ENCODE measurements around the gene CHSY1.
"Not testable (repeated sequence)": the region's sequence is repeated elsewhere in the genome, so short reads cannot be mapped to it uniquely, and the experiment has no call there.

CHSY1 gene

GRCh38 chr15:101134780-101135179 lies 117.1 kb downstream of the CHSY1 start:
- no peak for DNase-seq (ENCODE audit: low read depth)

- no peak for DNase-seq (ENCODE audit: low read depth)
These were observed 118.0 kb downstream of the CHSY1 start for GRCh38 chr15:101133751-101134261.

- DNase-seq (ENCODE audit: low read depth) = no peak
These were observed 118.7 kb downstream of the CHSY1 start for GRCh38 chr15:101133181-101133460.

DNA sequence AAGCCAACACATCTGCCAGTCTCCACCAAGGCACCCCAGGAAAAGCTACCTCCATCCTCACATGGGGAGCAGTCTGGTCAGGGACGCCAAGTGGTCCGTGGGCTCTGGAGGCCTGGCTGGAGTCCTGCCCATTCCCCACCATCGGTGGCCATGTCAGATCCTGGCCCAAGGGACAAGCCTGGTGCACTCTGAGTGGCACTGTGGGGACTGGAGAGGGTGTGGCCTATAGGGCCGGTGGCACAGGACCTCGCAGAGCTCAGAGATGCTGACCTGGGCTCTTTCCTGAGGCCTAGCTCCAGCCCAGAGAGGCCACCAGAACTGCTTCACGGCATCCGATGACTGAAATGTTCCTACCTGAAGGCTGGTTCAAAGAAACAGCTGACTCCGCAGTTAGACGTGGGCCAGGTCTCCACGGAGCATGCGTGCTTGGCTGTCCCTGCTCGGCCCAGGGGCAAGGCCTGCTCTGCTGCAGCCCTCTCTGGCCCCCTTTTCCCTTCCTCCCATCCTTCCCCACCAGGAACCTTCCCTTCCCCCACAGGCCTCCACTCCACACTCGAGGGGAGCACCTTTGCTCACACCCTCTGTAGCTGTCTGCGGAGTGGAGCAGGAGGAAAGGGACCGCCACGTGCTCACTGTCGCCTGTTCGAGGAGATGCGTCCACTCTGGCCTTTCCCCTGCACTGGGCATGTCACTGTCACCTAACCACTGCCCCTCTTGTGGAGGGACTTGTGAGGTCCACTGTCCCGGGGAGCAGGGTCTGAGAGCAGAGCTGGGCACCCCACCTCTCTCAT lies 119.3 kb downstream of the CHSY1 start:
- no peak for DNase-seq (ENCODE audit: low read depth)

GRCh38 chr15:101131489-101132389 lies 120.1 kb downstream of the CHSY1 start:
- DNase-seq (ENCODE audit: low read depth) = no peak

GRCh38 chr15:101129851-101130380 lies 121.9 kb downstream of the CHSY1 start:
- no peak for DNase-seq (ENCODE audit: low read depth)

- no peak for DNase-seq (ENCODE audit: low read depth)
These were observed 123.4 kb downstream of the CHSY1 start for GRCh38 chr15:101128221-101129015.

- no peak for DNase-seq (ENCODE audit: low read depth)
These were observed 124.3 kb downstream of the CHSY1 start for GRCh38 chr15:101127506-101128076.

DNA sequence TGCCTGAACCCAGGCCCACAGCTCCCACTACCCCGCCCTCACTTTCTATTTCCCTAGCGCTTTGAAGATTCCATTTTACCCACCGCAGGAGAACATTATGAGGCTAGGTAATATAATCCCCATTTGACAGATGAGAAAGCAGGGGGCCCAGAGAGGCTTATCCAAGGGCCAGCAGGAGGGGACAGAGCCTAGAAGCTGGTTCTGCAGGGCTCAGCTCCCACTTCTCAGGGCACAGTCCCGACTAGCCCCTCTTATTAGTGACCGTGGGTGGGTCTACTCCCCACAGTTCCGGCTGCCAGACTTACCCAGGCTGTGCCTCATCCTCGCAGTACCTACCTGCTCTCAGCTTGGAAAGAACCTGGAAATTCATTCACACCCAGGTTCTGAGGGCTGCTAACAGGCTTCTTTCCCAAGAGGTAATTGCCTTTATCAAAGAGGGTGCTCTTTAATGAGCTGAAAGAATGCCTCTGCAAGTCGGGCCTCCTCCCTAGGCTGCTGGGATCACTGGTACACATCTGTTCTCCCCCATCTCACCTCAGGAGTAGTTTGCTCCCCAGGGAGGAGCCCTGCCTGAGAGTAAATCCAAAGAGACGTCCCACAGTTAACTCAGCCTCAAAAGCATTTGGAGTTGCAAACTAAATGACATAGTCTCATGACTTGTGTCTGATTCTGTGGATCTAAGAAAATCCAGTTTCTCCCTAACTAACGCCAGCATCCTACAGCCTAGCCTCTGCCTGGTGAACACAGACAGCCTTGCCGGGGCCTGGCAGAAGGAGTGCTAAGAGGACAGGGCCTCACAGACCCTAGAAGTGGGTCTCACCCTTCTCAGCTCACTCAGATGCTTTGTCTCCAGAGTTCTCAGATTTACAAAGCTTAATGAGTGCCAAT lies 125.0 kb downstream of the CHSY1 start:
- no peak for DNase-seq (ENCODE audit: low read depth)

- not testable (repeated sequence) for DNase-seq (ENCODE audit: low read depth)
These were observed 125.9 kb downstream of the CHSY1 start for GRCh38 chr15:101125881-101126428.
